Brain microvascular endothelial cell (primary cell): ENCODE results near the gene SPACDR.
A peak's percentile ranks its signal among the peaks of the same experiment; 100 is the strongest.

Experiments used
- DNase-seq: peaks from one replicate; pipeline ENCODE4 v3.0.0-alpha.2; 2020
- H3K27ac ChIP-seq: fragments of 250-450 bp; sonication (Bioruptor Pico); 2 replicates; pipeline ENCODE4 v1.5.1; 2020; ENCODE audit warnings: mild to moderate bottlenecking, moderate library complexity
- H3K27me3 ChIP-seq: fragments of 250-450 bp; sonication (Bioruptor Pico); replicated peaks from 2 replicates; pipeline ENCODE4 v1.5.1; 2020; ENCODE audit warnings: mild to moderate bottlenecking
- H3K36me3 ChIP-seq: fragments of 250-450 bp; sonication (Bioruptor Pico); replicated peaks from 2 replicates; pipeline ENCODE4 v1.5.1; 2020; ENCODE audit warnings: mild to moderate bottlenecking
- H3K4me3 ChIP-seq: 2 replicates; pipeline ENCODE4 v1.5.1; 2011; ENCODE audit warnings: low read depth, mild to moderate bottlenecking, control low read depth, low read length, moderate library complexity
- CTCF ChIP-seq: IDR thresholded peaks from 2 replicates; pipeline ENCODE4 v1.5.1; 2011; ENCODE audit warnings: low read depth, mild to moderate bottlenecking, moderate library complexity, low read length, control low read depth, inconsistent platforms; ENCODE audit errors: missing control alignments
- in situ Hi-C: cut with HindIII; loops from 2 replicates; pipeline ENCODE4 v1.10.0; 2017; ENCODE audit warnings: low sequenced_read_pairs, low pct_ligation_motif_present

The SPACDR gene

GRCh38 chr7:100427762-100428198 is 36.3 kb downstream of the SPACDR start:
- no peaks in the 10 kb centered on the region for H3K27me3 ChIP-seq
- peaks cover 2% of the 10 kb centered on the region for H3K36me3 ChIP-seq
- peak overlapping the region; percentile 66 for H3K4me3 ChIP-seq
- in situ Hi-C loops = no loop called here
- DNase-seq = no peak
- H3K27ac ChIP-seq = no peak overlapping the region
- TF ChIP-seq CTCF = no peak

DNA sequence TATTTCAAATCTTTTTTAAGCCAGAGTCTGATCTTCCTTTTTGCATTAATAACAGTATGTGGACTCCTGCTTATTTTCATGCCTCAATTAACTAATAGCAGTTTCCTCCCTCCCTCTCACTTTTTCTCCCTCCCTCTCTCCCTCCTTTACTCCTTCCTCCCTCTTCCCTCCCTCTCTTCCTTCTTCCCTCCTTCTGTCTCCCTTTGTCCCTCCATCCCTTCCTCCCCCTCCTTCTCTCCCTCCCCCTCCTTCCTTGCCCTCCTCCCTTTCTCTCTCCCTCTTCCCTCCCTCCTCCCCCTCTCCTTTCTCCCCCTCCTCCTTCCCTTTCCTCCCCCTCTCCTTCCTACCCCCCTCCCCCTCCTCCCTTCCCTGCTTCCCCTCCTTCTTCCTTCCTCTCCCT is 37.5 kb downstream of the SPACDR start:
- no peaks in the 10 kb centered on the region for H3K27me3 ChIP-seq
- no peak for TF ChIP-seq CTCF
- peaks cover under 1% of the 10 kb centered on the region for H3K36me3 ChIP-seq
- in situ Hi-C loops = no loop called here
- no peak overlapping the region for H3K4me3 ChIP-seq
- no peak for DNase-seq
- no peak overlapping the region for H3K27ac ChIP-seq

DNA sequence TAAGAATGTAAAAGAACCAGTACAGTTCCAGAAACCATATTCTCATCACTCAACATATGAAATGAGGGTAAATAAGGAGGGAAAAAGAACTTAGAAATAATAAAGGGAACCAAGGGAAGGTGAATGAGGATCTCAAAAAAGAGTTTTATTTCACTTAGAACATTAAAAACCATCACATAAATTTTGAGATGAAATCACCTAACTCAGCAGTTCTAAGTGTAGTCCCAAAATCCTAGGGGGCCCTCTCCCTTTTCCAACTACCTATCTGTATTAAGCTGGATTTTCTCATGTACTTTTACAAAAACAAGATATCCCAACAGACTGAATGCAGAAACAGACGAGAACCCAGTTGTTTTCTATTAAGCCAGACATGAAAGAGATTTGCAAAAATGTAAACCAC is 38.7 kb downstream of the SPACDR start:
- no peak overlapping the region for H3K27ac ChIP-seq
- in situ Hi-C loops = no loop called here
- no peak for DNase-seq
- TF ChIP-seq CTCF = no peak
- no peaks in the 10 kb centered on the region for H3K36me3 ChIP-seq
- no peaks in the 10 kb centered on the region for H3K27me3 ChIP-seq
- H3K4me3 ChIP-seq = no peak overlapping the region

DNA sequence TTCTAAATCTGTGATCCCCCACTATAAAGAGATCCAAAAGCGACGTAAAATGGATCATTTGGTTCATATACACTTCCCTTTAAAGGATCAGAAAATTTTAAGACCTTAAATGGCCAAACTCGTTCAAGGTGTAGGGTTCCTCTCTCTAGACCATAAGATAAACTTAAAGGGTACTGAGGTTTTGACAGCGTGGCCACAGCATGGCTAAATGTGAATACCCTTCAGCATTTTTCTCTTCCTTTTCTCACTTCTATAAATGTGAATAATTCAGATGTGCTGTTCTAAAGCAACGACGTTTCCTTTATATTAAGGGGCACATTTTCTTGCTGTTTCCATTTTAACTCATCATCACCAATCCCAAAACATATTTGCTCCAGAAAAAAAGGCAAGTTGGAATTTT is 40.7 kb downstream of the SPACDR start:
- Histone ChIP-seq H3K36me3 (no peaks in the 10 kb centered on the region), H3K27ac (no peak overlapping the region), H3K4me3 (no peak overlapping the region), H3K27me3 (no peaks in the 10 kb centered on the region)
- TF ChIP-seq CTCF = no peak
- in situ Hi-C loops = no loop called here
- DNase-seq = no peak

DNA sequence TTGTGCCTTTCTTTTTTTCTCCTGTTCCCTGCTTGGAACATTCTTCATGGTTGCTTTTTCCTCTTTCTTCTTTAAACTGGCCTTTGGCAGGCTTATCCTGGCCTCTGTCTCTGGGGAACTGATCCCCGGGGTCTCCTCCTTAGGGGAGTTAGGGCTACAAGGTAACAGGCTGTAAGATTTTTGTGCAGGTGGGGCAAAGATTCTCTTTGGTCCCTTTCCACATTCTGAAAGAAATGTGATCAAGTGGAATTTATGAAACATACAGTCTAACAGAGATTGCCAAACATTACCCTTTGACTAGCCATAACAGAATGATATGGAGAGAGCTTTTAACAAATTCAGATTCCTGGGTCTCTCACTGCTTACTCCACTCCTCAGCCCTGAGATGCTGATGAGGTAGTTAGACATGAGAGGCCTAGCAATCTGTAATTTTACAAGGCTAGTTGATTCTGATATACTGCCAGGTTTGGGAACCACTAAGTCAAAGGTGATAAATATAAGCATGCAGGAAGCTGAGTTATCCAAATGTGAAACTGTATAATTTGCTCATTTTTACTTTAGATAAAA is 44.3 kb downstream of the SPACDR start:
- Histone ChIP-seq H3K4me3 (no peak overlapping the region), H3K27me3 (no peaks in the 10 kb centered on the region), H3K27ac (no peak overlapping the region), H3K36me3 (no peaks in the 10 kb centered on the region)
- TF ChIP-seq CTCF = no peak
- in situ Hi-C loops = no loop called here
- DNase-seq = no peak
